Ishikawa (cell line): ENCODE measurements around the gene STK39.

Experiments used
- CEBPB ChIP-seq: IDR thresholded peaks from 2 replicates; pipeline ENCODE4 v1.6.1; 2012
- CREB1 ChIP-seq: IDR thresholded peaks from 2 replicates; pipeline ENCODE4 v1.6.1; 2012; ENCODE audit warnings: low read depth
- EGR1 ChIP-seq: IDR thresholded peaks from 2 replicates; pipeline ENCODE4 v1.6.1; 2012
- EP300 ChIP-seq: IDR thresholded peaks from 2 replicates; pipeline ENCODE4 v1.6.1; 2012; ENCODE audit warnings: borderline replicate concordance
- FOXM1 ChIP-seq: IDR thresholded peaks from 2 replicates; pipeline ENCODE4 v1.6.1; 2012; ENCODE audit warnings: low read depth, borderline replicate concordance
- MAX ChIP-seq: IDR thresholded peaks from 2 replicates; pipeline ENCODE4 v1.6.1; 2012
- NFIC ChIP-seq: IDR thresholded peaks from 2 replicates; pipeline ENCODE4 v1.6.1; 2012
- RAD21 ChIP-seq: IDR thresholded peaks from 2 replicates; pipeline ENCODE4 v1.6.1; 2012; ENCODE audit warnings: low read depth
- REST ChIP-seq: IDR thresholded peaks from 2 replicates; pipeline ENCODE4 v1.6.1; 2012; ENCODE audit warnings: low read depth, mild to moderate bottlenecking
- TAF1 ChIP-seq: IDR thresholded peaks from 2 replicates; pipeline ENCODE4 v1.6.1; 2012; ENCODE audit warnings: low read depth, mild to moderate bottlenecking
- TCF12 ChIP-seq: IDR thresholded peaks from 2 replicates; pipeline ENCODE4 v1.6.1; 2012; ENCODE audit warnings: low read depth
- TEAD4 ChIP-seq: IDR thresholded peaks from 2 replicates; pipeline ENCODE4 v1.6.1; 2012
- USF1 ChIP-seq: IDR thresholded peaks from 2 replicates; pipeline ENCODE4 v1.6.1; 2012
- YY1 ChIP-seq: IDR thresholded peaks from 2 replicates; pipeline ENCODE4 v1.6.1; 2012; ENCODE audit warnings: low read depth
- ZBTB7A ChIP-seq: IDR thresholded peaks from 2 replicates; pipeline ENCODE4 v1.6.1; 2012; ENCODE audit warnings: low read depth

Gene STK39

GRCh38 chr2:168119515-168120141, 127.8 kb downstream of the STK39 start:
- no peak for TF ChIP-seq TEAD4
- TF ChIP-seq RAD21: peak; percentile 67

GRCh38 chr2:168118733-168119514, 128.5 kb downstream of the STK39 start:
- TF ChIP-seq RAD21 (peak; percentile 79), NFIC (no peak)

GRCh38 chr2:168116448-168116847, 130.9 kb downstream of the STK39 start:
- TF ChIP-seq MAX (no peak), RAD21 (no peak), FOXM1 (no peak), EGR1 (no peak), CEBPB (no peak), TAF1 (no peak), REST (no peak), ZBTB7A (no peak), USF1 (no peak), EP300 (no peak), YY1 (no peak), CREB1 (no peak), TEAD4 (no peak), TCF12 (no peak), NFIC (no peak)

GRCh38 chr2:168114619-168115018, 132.8 kb downstream of the STK39 start:
- TF ChIP-seq TAF1 (no peak), TCF12 (no peak), CREB1 (no peak), NFIC (no peak), RAD21 (no peak), EGR1 (no peak), ZBTB7A (no peak), USF1 (no peak), EP300 (no peak), REST (no peak), YY1 (no peak), CEBPB (no peak), MAX (no peak), TEAD4 (no peak), FOXM1 (no peak)

- TF ChIP-seq REST: no peak
Measured at GRCh38 chr2:168114040-168114439, 133.4 kb downstream of the STK39 start.
